ENCODE measurements around the gene IGFBPL1. TPM values are rescaled to one million over a fixed set of nuclear protein-coding genes. Genes with fewer than 3 reads are reported as not detected.
A peak's percentile ranks its signal among the peaks of the same experiment; 100 is the strongest.

Gene IGFBPL1
- total RNA-seq, 1 experiment from 2014 or later, result 1.6 TPM

- Mint-ChIP-seq H3K27me3 (ENCODE audit: insufficient read depth, unreplicated experiment) (no peaks in the 10 kb centered on the region), H3K4me3 (ENCODE audit: unreplicated experiment) (no peak overlapping the region), H3K27ac (ENCODE audit: unreplicated experiment) (no peak overlapping the region), H3K36me3 (ENCODE audit: insufficient read depth, unreplicated experiment) (no peaks in the 10 kb centered on the region), H3K9me3 (ENCODE audit: unreplicated experiment) (no peaks in the 10 kb centered on the region), H3K4me1 (ENCODE audit: low read depth, unreplicated experiment) (no peaks in the 10 kb centered on the region)
- no peaks in the 10 kb centered on the region for H3K4me1 ChIP-seq
- no peaks in the 10 kb centered on the region for H3K36me3 ChIP-seq (ENCODE audit: control insufficient read depth, insufficient read depth, low read length)
- no peaks in the 10 kb centered on the region for H3K9me3 ChIP-seq
- peak; percentile 47 to 53 for DNase-seq
- H3K4me3 ChIP-seq (ENCODE audit: low read depth, low read length), result no peak overlapping the region
- no peaks in the 10 kb centered on the region for H3K27me3 ChIP-seq (replicated peaks; ENCODE audit: control insufficient read depth, insufficient read depth, low read length)
- no TSS peak for BruUV-seq (replicated peaks)
- intact Hi-C loops (cut with micrococcal nuclease; ENCODE audit: unreplicated experiment), result loop anchor here (1.0 to 10.0 kb wide), 5 partner anchors 29 to 458 kb away; partner anchors contain the start of gene SLC25A51
- TF ChIP-seq CTCF (IDR thresholded peaks at IDR 0.05; ENCODE audit: insufficient read depth in 1 of 2, low read depth in 1 of 2, low read length in 1 of 2, severe bottlenecking in 1 of 2, unreplicated experiment in 1 of 2), result peak; percentile 49 to 61
- ChIA-PET CTCF (no interaction called here), POLR2A (no interaction called here)
These were observed 61.2 kb downstream of the IGFBPL1 start for GRCh38 chr9:38362852-38363588.

- Mint-ChIP-seq H3K4me1 (ENCODE audit: low read depth, unreplicated experiment) (no peaks in the 10 kb centered on the region), H3K9me3 (ENCODE audit: unreplicated experiment) (no peaks in the 10 kb centered on the region), H3K27me3 (ENCODE audit: insufficient read depth, unreplicated experiment) (no peaks in the 10 kb centered on the region), H3K4me3 (ENCODE audit: unreplicated experiment) (no peak overlapping the region), H3K27ac (ENCODE audit: unreplicated experiment) (no peak overlapping the region), H3K36me3 (ENCODE audit: insufficient read depth, unreplicated experiment) (no peaks in the 10 kb centered on the region)
- H3K27me3 ChIP-seq (replicated peaks; ENCODE audit: control insufficient read depth, insufficient read depth, low read length), result no peaks in the 10 kb centered on the region
- DNase-seq, result peak in 1 of 2 experiments; percentile 9
- CTCF ChIA-PET, result no interaction called here
- POLR2A ChIA-PET, result no interaction called here
- BruUV-seq (replicated peaks), result no TSS peak
- H3K36me3 ChIP-seq (ENCODE audit: control insufficient read depth, insufficient read depth, low read length), result no peaks in the 10 kb centered on the region
- intact Hi-C loops (cut with micrococcal nuclease; ENCODE audit: unreplicated experiment), result loop anchor here (1.0 to 10.0 kb wide), 2 partner anchors 18 to 197 kb away; no protein-coding TSS in a partner anchor
- TF ChIP-seq CTCF (IDR thresholded peaks at IDR 0.05; ENCODE audit: insufficient read depth in 1 of 2, low read depth in 1 of 2, low read length in 1 of 2, severe bottlenecking in 1 of 2, unreplicated experiment in 1 of 2), result no peak
- no peaks in the 10 kb centered on the region for H3K4me1 ChIP-seq
- no peaks in the 10 kb centered on the region for H3K9me3 ChIP-seq
- no peak overlapping the region for H3K4me3 ChIP-seq (ENCODE audit: low read depth, low read length)
These were observed 62.8 kb downstream of the IGFBPL1 start for GRCh38 chr9:38361473-38361850.

- no peaks in the 10 kb centered on the region for H3K36me3 ChIP-seq (ENCODE audit: control insufficient read depth, insufficient read depth, low read length)
- CTCF ChIA-PET, result interaction anchor here (1.0 kb wide), 1 partner anchor 447 kb away, joined by 3 read pairs; no protein-coding TSS in a partner anchor
- no peaks in the 10 kb centered on the region for H3K4me1 ChIP-seq
- Mint-ChIP-seq H3K36me3 (ENCODE audit: insufficient read depth, unreplicated experiment) (no peaks in the 10 kb centered on the region), H3K27me3 (ENCODE audit: insufficient read depth, unreplicated experiment) (no peaks in the 10 kb centered on the region), H3K9me3 (ENCODE audit: unreplicated experiment) (no peaks in the 10 kb centered on the region), H3K27ac (ENCODE audit: unreplicated experiment) (no peak overlapping the region), H3K4me3 (ENCODE audit: unreplicated experiment) (no peak overlapping the region), H3K4me1 (ENCODE audit: low read depth, unreplicated experiment) (no peaks in the 10 kb centered on the region)
- POLR2A ChIA-PET, result no interaction called here
- intact Hi-C loops (cut with micrococcal nuclease; ENCODE audit: unreplicated experiment), result loop anchor here (1.0 to 10.0 kb wide), 2 partner anchors 18 to 196 kb away; no protein-coding TSS in a partner anchor
- H3K9me3 ChIP-seq, result no peaks in the 10 kb centered on the region
- no TSS peak for BruUV-seq (replicated peaks)
- no peak for TF ChIP-seq CTCF (IDR thresholded peaks at IDR 0.05; ENCODE audit: insufficient read depth in 1 of 2, low read depth in 1 of 2, low read length in 1 of 2, severe bottlenecking in 1 of 2, unreplicated experiment in 1 of 2)
- no peak overlapping the region for H3K4me3 ChIP-seq (ENCODE audit: low read depth, low read length)
- H3K27me3 ChIP-seq (replicated peaks; ENCODE audit: control insufficient read depth, insufficient read depth, low read length), result no peaks in the 10 kb centered on the region
- DNase-seq, result peak in 1 of 2 experiments; percentile 9
These were observed 63.3 kb downstream of the IGFBPL1 start for GRCh38 chr9:38360839-38361472.
